ENCODE results near the gene UXS1.

UXS1 gene

DNA sequence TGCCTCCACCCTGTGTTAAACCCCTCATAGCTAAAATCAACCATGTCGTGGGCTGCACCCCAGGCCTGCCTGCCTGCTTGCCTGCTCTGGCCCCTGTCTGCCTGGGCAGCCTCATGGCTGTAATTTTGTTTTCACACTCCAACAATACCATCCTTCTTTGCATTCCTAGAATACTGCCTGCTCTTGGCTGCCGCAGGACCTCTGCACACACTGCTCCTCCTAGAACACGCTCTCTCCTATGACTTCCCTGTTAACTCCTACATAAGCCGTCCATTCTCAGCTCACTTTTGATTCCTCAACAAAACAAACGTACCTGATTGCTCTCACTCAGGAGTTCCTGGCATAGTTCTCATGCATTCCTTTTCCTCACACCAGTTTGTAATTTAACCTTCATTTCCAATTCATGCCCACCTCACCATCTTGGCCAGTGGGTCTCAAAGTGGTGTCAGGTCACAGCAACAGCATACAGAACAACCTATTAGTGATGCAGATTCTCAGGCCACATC, 2.5 kb downstream of the UXS1 start:
- TF ChIP-seq OSR1 (CRISPR knock-in tag; IDR thresholded peaks at IDR 0.05) (no peak), ZNF8 (CRISPR knock-in tag; IDR thresholded peaks at IDR 0.05) (no peak), ARNTL (CRISPR knock-in tag; IDR thresholded peaks at IDR 0.05; ENCODE audit: borderline replicate concordance, low read depth) (no peak), CSDC2 (CRISPR knock-in tag; IDR thresholded peaks at IDR 0.05) (no peak), ZNF70 (CRISPR knock-in tag; IDR thresholded peaks at IDR 0.05) (no peak), GLIS3 (CRISPR knock-in tag; IDR thresholded peaks at IDR 0.05) (no peak), RARB (CRISPR knock-in tag; IDR thresholded peaks at IDR 0.05) (no peak), CREB5 (CRISPR knock-in tag; IDR thresholded peaks at IDR 0.05; ENCODE audit: low read depth) (no peak), BACH2 (CRISPR knock-in tag; IDR thresholded peaks at IDR 0.05; ENCODE audit: borderline replicate concordance) (no peak), ISL1 (CRISPR knock-in tag; IDR thresholded peaks at IDR 0.05) (no peak), TSHZ2 (CRISPR knock-in tag; IDR thresholded peaks at IDR 0.05) (no peak), ZNF565 (CRISPR knock-in tag; conservative IDR thresholded peaks at IDR 0.05; ENCODE audit: low read depth) (no peak), ZC3H10 (CRISPR knock-in tag; IDR thresholded peaks at IDR 0.05) (no peak), TOX (CRISPR knock-in tag; IDR thresholded peaks at IDR 0.05; ENCODE audit: borderline replicate concordance) (no peak)
- TF ChIP-seq, protein P1, sequence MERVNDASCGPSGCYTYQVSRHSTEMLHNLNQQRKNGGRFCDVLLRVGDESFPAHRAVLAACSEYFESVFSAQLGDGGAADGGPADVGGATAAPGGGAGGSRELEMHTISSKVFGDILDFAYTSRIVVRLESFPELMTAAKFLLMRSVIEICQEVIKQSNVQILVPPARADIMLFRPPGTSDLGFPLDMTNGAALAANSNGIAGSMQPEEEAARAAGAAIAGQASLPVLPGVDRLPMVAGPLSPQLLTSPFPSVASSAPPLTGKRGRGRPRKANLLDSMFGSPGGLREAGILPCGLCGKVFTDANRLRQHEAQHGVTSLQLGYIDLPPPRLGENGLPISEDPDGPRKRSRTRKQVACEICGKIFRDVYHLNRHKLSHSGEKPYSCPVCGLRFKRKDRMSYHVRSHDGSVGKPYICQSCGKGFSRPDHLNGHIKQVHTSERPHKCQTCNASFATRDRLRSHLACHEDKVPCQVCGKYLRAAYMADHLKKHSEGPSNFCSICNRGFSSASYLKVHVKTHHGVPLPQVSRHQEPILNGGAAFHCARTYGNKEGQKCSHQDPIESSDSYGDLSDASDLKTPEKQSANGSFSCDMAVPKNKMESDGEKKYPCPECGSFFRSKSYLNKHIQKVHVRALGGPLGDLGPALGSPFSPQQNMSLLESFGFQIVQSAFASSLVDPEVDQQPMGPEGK (CRISPR knock-in tag; IDR thresholded peaks at IDR 0.05; ENCODE audit: borderline replicate concordance), result no peak
- TF ChIP-seq, protein P2, sequence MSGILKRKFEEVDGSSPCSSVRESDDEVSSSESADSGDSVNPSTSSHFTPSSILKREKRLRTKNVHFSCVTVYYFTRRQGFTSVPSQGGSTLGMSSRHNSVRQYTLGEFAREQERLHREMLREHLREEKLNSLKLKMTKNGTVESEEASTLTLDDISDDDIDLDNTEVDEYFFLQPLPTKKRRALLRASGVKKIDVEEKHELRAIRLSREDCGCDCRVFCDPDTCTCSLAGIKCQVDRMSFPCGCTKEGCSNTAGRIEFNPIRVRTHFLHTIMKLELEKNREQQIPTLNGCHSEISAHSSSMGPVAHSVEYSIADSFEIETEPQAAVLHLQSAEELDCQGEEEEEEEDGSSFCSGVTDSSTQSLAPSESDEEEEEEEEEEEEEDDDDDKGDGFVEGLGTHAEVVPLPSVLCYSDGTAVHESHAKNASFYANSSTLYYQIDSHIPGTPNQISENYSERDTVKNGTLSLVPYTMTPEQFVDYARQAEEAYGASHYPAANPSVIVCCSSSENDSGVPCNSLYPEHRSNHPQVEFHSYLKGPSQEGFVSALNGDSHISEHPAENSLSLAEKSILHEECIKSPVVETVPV (CRISPR knock-in tag; IDR thresholded peaks at IDR 0.05), result no peak
- ATAC-seq, result no peak

DNA sequence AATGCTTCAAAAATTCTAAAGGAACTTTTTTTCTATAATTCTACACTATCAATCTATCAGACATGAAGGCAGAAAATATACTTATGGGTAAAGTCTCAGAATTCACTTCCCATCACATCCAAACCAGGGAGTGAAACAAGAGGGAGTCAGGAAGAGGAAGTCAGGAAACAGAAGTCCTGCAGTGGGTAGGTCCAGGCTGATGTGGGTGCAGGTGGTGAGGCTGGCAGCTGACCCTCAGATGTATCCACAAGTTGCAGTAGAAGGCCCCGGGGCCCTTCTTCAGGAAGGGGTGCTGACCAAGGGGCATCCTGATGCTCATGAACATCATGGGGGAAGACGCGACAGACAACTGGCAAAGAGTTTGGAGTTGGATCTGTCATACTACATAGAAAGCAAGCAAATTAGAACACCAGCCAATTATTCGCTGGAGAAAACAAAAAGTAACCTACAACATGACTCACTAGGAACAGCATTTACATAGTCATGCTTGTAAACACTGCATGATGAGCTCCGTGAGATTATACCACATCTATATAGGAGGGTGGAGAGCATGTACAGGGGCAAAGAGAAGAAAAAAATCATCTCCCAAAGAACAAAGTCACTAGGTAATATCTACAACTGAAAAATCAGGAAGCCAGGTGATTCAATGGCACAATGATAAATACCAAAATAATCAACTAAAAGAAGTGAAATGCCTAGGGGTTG, 4.2 kb downstream of the UXS1 start:
- TF ChIP-seq ISL1 (CRISPR knock-in tag; IDR thresholded peaks at IDR 0.05) (no peak), CSDC2 (CRISPR knock-in tag; IDR thresholded peaks at IDR 0.05) (no peak), ZNF8 (CRISPR knock-in tag; IDR thresholded peaks at IDR 0.05) (no peak), PPARA (CRISPR knock-in tag; IDR thresholded peaks at IDR 0.05; ENCODE audit: borderline replicate concordance) (no peak), ARNTL (CRISPR knock-in tag; IDR thresholded peaks at IDR 0.05; ENCODE audit: borderline replicate concordance, low read depth) (no peak), ZNF565 (CRISPR knock-in tag; conservative IDR thresholded peaks at IDR 0.05; ENCODE audit: low read depth) (no peak)
- ATAC-seq, result no peak

- no peak for ATAC-seq
- TF ChIP-seq TOX (CRISPR knock-in tag; IDR thresholded peaks at IDR 0.05; ENCODE audit: borderline replicate concordance) (no peak), ZNF565 (CRISPR knock-in tag; conservative IDR thresholded peaks at IDR 0.05; ENCODE audit: low read depth) (no peak), TCF4 (CRISPR knock-in tag; IDR thresholded peaks at IDR 0.05; ENCODE audit: borderline replicate concordance) (no peak), PPARA (CRISPR knock-in tag; IDR thresholded peaks at IDR 0.05; ENCODE audit: borderline replicate concordance) (no peak), CREB5 (CRISPR knock-in tag; IDR thresholded peaks at IDR 0.05; ENCODE audit: low read depth) (no peak), ESRRG (CRISPR knock-in tag; IDR thresholded peaks at IDR 0.05) (no peak), BACH2 (CRISPR knock-in tag; IDR thresholded peaks at IDR 0.05; ENCODE audit: borderline replicate concordance) (no peak), CSDC2 (CRISPR knock-in tag; IDR thresholded peaks at IDR 0.05) (no peak)
- TF ChIP-seq, protein P1 (CRISPR knock-in tag; IDR thresholded peaks at IDR 0.05; ENCODE audit: borderline replicate concordance), result no peak
These were observed 4.8 kb downstream of the UXS1 start for GRCh38 chr2:106189325-106189724.

All from SK-N-SH treated with all-trans-retinoic acid at 6 μM for 48 hours (cell line).